GM12865 (cell line): ENCODE data around the gene POLE.

Experiments
- DNase-seq: peaks from one replicate; pipeline ENCODE4 v3.0.0; 2010; ENCODE audit warnings: low read depth
- H3K4me3 ChIP-seq: 2 replicates; pipeline ENCODE4 v1.5.1; 2011; ENCODE audit warnings: mild to moderate bottlenecking, low read depth, low read length, control low read depth
- TF ChIP-seq, protein P1 (sequence below): IDR thresholded peaks from 2 replicates; pipeline ENCODE4 v1.5.1; 2011; ENCODE audit warnings: low read length, control low read depth, low read depth, inconsistent platforms; ENCODE audit not compliant: insufficient read depth; ENCODE audit errors: missing control alignments

The POLE gene

DNA sequence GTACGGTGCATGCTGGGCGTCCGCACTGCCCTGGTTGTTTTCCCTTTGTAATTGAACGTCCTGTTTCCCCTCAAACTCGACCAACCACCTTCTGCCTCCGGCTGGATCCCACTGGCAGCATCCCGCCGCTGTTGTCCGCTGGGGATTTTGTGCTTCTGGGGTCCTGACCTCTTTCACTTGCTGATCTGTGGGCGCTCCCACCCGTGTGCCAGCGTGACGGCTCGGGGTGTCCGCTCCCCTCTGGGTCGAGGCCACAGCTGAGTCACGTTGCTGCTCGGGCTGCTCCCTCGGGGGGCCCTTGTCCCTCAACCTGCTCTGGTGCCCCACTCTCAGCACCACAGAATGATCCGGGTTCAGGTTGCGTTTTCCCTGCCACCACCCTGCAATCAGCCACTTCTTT lies 31.5 kb upstream of the POLE start:
- DNase-seq = no peak
- TF ChIP-seq, protein P1, sequence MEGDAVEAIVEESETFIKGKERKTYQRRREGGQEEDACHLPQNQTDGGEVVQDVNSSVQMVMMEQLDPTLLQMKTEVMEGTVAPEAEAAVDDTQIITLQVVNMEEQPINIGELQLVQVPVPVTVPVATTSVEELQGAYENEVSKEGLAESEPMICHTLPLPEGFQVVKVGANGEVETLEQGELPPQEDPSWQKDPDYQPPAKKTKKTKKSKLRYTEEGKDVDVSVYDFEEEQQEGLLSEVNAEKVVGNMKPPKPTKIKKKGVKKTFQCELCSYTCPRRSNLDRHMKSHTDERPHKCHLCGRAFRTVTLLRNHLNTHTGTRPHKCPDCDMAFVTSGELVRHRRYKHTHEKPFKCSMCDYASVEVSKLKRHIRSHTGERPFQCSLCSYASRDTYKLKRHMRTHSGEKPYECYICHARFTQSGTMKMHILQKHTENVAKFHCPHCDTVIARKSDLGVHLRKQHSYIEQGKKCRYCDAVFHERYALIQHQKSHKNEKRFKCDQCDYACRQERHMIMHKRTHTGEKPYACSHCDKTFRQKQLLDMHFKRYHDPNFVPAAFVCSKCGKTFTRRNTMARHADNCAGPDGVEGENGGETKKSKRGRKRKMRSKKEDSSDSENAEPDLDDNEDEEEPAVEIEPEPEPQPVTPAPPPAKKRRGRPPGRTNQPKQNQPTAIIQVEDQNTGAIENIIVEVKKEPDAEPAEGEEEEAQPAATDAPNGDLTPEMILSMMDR = no peak
- H3K4me3 ChIP-seq = no peak overlapping the region

DNA sequence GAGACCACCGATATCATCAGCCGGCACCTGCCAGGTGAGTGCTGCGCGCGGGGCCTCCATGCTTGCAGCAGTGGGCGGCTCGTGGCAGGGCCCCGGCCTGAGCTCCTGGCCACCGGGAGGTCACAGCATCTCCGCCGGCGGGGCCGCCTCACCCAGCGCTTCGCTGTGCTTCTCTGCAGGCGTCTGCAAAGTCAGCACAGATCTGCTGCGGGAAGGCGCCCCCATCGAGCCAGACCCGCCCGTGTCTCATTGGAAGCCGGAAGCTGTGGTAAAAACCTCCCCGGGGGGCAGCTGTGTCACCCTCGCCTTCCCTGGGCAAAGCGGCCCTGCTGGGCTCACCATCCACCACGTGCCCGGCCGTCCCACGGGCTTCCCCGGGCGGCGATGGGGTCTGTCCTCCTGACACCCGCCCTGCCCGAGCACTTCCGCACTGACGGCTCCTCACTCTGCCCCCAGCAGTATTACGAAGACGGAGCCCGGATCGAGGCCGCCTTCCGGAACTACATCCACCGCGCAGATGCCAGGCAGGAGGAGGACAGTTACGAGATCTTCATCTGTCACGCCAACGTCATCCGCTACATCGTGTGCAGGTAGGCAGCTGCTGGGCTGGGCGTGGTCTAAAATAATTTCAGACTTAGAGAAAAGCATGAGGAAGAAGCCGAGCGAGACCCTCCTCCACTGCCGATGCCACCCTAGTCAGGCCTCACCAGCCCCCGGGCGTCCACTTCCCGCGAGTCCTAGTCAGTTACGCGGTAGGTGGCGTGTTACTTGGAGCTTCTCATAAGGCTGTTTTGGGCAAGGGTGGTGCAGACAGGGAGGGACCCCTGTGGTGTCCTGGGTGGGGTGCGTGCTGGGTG lies 30.6 kb upstream of the POLE start:
- no peak overlapping the region for H3K4me3 ChIP-seq
- TF ChIP-seq, protein P1 = no peak
- DNase-seq = no peak

DNA sequence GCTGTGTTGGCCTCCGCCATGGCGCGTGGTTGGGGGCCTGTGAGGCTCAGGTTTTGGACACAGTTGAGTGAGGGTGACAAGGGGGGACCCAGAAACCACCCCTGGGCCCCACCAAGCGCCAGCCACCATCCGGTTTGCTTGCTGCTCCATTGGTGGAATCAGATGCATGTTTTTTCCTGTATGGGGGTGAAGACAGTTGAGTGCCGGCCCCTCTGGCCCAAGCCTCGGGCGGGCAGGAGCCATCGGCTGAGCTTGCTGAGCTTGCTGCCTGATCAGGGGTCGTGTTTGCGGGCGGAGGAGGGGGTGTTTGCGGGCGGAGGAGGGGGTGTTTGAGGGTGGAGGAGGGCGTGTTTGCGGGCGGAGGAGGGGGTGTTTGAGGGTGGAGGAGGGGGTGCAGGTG lies 29.9 kb upstream of the POLE start:
- no peak overlapping the region for H3K4me3 ChIP-seq
- TF ChIP-seq, protein P1 = no peak
- no peak for DNase-seq

DNA sequence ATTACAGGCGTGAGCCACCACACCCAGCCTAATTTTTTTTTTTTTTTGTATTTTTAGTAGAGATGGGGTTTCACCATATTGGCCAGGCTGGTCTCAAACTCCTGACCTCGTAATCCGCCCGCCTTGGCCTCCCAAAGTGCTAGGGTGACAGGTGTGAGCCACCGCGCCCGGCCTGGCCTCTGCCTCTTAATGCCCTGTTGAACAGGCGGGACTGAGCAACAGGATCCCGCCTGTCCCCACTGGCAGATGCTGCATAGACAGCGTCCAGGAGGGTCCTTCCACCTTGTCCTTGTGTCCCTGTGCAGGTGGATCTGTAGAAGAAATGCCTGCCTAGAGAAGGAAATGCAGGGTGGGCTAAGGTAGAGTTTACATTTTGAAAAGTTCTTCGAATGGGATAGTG lies 29.2 kb upstream of the POLE start:
- no peak for DNase-seq
- TF ChIP-seq, protein P1 = no peak
- H3K4me3 ChIP-seq = no peak overlapping the region

DNA sequence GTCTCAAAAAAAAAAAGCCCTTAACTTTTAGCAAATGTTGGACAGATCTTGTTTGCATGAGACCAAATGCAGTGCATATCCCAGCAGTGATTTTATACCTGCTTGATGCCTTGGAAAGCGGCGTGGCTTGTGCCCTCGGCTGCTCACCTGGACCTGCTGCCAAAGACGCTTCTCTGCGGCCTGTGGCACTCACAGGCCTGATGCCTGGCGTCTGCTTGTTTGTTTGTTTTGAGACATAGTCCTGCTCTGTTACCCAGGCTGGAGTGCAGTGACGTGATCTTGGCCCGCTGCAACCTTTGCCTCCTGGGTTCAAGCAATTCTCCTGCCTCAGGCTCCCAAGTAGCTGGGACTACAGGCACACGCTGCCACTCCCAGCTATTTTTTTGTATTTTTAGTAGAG lies 28.7 kb upstream of the POLE start:
- H3K4me3 ChIP-seq = no peak overlapping the region
- no peak for DNase-seq
- TF ChIP-seq, protein P1 = no peak

DNA sequence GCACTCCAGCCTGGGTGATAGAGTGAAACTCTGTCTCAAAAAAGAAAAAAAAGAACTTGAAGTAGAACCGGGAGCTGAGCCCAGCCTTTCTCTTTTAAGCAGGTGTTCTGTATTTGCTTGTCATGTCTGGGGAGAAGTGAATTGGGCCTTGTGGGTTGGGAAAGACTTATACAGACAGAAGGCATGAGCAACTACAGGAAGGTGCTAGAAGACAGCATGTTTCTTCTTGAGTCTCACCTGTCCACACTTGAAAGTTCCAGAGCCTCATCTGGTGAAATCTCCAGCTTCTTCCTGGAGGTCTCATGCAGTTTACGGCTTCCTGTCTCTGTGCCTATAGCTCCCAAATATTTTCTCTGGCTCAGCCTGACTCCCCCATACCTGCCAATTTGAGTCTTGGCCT lies 26.0 kb upstream of the POLE start:
- no peak for DNase-seq
- H3K4me3 ChIP-seq = no peak overlapping the region
- TF ChIP-seq, protein P1 = no peak
